Liver (tissue), 3 donors: Measurements from ENCODE around the gene PNO1.

ENCODE experiments used
- CTCF ChIP-seq: fragments of 150-350 bp; IDR thresholded peaks from 2 replicates; pipeline ENCODE4 v1.5.1; 2017; ENCODE audit warnings: improper control_type of control experiment, low read depth, low read length; ENCODE audit not compliant: missing input control
- GABPA ChIP-seq, 2 donors: IDR thresholded peaks in 1 of 2; conservative IDR thresholded peaks in 1 of 2; 2 replicates each; pipeline ENCODE4 v1.6.1; 2016; ENCODE audit warnings: antibody characterized with exemption in 2 of 2, mild to moderate bottlenecking in 1 of 2, moderate library complexity in 1 of 2
- TAF1 ChIP-seq: conservative IDR thresholded peaks from 2 replicates; pipeline ENCODE4 v1.6.1; 2016; ENCODE audit warnings: antibody characterized with exemption, mild to moderate bottlenecking
- ZBTB33 ChIP-seq: IDR thresholded peaks from 2 replicates; pipeline ENCODE4 v1.6.1; 2016; ENCODE audit warnings: antibody characterized with exemption
- TF ChIP-seq, protein P1 (sequence below): IDR thresholded peaks from 2 replicates; pipeline ENCODE4 v1.6.1; 2016; ENCODE audit warnings: antibody characterized with exemption
- donor health status: healthy.
- donor health status: healthy.

GRCh38 chr2:68187329-68187728, 29.6 kb downstream of the PNO1 start:
- TF ChIP-seq CTCF, result no peak
- TF ChIP-seq ZBTB33, result no peak
- no peak for TF ChIP-seq GABPA (IDR thresholded peaks at IDR 0.05 in 1 of 2, conservative IDR thresholded peaks at IDR 0.05 in 1 of 2)
- no peak for TF ChIP-seq TAF1
- TF ChIP-seq, protein P1, sequence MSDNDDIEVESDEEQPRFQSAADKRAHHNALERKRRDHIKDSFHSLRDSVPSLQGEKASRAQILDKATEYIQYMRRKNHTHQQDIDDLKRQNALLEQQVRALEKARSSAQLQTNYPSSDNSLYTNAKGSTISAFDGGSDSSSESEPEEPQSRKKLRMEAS, result no peak
